Spleen (tissue), 11 donors: ENCODE data around the gene MAPK7. TPM values are rescaled to one million over a fixed set of nuclear protein-coding genes. Genes with fewer than 3 reads are reported as not detected.
"Not testable (repeated sequence)": the region's sequence is repeated elsewhere in the genome, so short reads cannot be mapped to it uniquely, and the experiment has no call there.

Experiments
- DNase-seq: peaks from one replicate; pipeline ENCODE4 v3.0.0-alpha.2; 2020
- H3K27ac ChIP-seq, 8 donors: fragments of 200-600 bp; sonication (generic) in 7 of 8; 1 replicate in 4 of 8; 2 replicates in 4 of 8; pipeline versions ENCODE4 v1.5.0 to v1.8.0; 2016 to 2021; ENCODE audit warnings: inconsistent platforms in 4 of 8, mild to moderate bottlenecking in 4 of 8, moderate library complexity in 1 of 8
- H3K27me3 ChIP-seq, 7 donors: fragments of 200-600 bp; sonication (generic) in 6 of 7; replicated peaks in 1 of 7; 1 replicate in 4 of 7; 2 replicates in 3 of 7; pipeline versions ENCODE4 v1.5.0 to v1.8.0; 2016 to 2021; ENCODE audit warnings: inconsistent platforms in 3 of 7, mild to moderate bottlenecking in 1 of 7
- H3K36me3 ChIP-seq, 6 donors: fragments of 200-600 bp; sonication (generic) in 5 of 6; 1 replicate in 4 of 6; 2 replicates in 2 of 6; pipeline versions ENCODE4 v1.5.0 to v1.8.0; 2016 to 2021; ENCODE audit warnings: inconsistent platforms in 2 of 6
- H3K4me1 ChIP-seq, 6 donors: fragments of 200-600 bp; sonication (generic) in 5 of 6; 1 replicate in 3 of 6; 2 replicates in 3 of 6; pipeline versions ENCODE4 v1.5.0 to v1.8.0; 2016 to 2021; ENCODE audit warnings: inconsistent platforms in 3 of 6
- H3K4me3 ChIP-seq, 8 donors: fragments of 200-600 bp; sonication (generic) in 7 of 8; 1 replicate in 4 of 8; 2 replicates in 4 of 8; pipeline versions ENCODE4 v1.5.0 to v1.8.0; 2016 to 2021; ENCODE audit warnings: inconsistent platforms in 4 of 8, mild to moderate bottlenecking in 4 of 8, moderate library complexity in 2 of 8
- H3K9me3 ChIP-seq, 8 donors: fragments of 200-600 bp; sonication (generic) in 7 of 8; 1 replicate in 4 of 8; 2 replicates in 4 of 8; pipeline versions ENCODE4 v1.5.0 to v1.8.0; 2016 to 2021; ENCODE audit warnings: inconsistent platforms in 4 of 8
- CTCF ChIP-seq, 11 experiments: fragments of 200-600 bp in 7 of 11; fragments of 450-650 bp in 4 of 11; sonication (generic) in 4 of 11; IDR thresholded peaks in 8 of 11; conservative IDR thresholded peaks in 3 of 11; 1 replicate in 7 of 11; 2 replicates in 4 of 11; pipeline versions ENCODE4 v1.4.0 to v1.8.0; 2016 to 2021; ENCODE audit warnings: antibody characterized with exemption in 11 of 11, inconsistent platforms in 4 of 11, mild to moderate bottlenecking in 1 of 11
- POLR2A ChIP-seq, 3 donors: fragments of 450-650 bp; IDR thresholded peaks; one replicate each; pipeline ENCODE4 v1.5.1; 2017; ENCODE audit warnings: antibody characterized with exemption in 3 of 3, mild to moderate bottlenecking in 1 of 3
- POLR2AphosphoS5 ChIP-seq, 3 donors: sonication (generic); formaldehyde crosslinking; IDR thresholded peaks; one replicate each; pipeline ENCODE4 v1.5.1; 2017; ENCODE audit warnings: antibody characterized with exemption in 3 of 3
- WGBS, 5 donors: extraction: QIAGEN DNeasy Blood & Tissue Kit in 3 of 5; methylation state at CpG; one replicate each; pipeline versions ENCODE4 v1.1.5 to v1.1.7; 2013 to 2018; 5-methylcytosine and 5-hydroxymethylcytosine counted together
- intact Hi-C: fragments of 100-400 bp; cut with DNase I; formaldehyde crosslinking; loops from one replicate; pipeline ENCODE4 v1.15.0; 2023; ENCODE audit warnings: low total_unique reads
- polyA plus RNA-seq, 3 donors: library from polyadenylated mRNA; stranded (reverse); fragments of 200-250 nt; gene quantifications; one replicate each; pipeline ENCODE4 v1.2.1, GENCODE V29; 2013
- total RNA-seq, 7 donors: library from RNA; depleted of rRNA in 3 of 7; stranded (reverse); fragments of >200 nt in 3 of 7; fragmentation: NEBNext Ultra II Directional in 4 of 7; extraction: Animal tissue kit (Norgen Biotek cat#: 25700) in 4 of 7; gene quantifications; one replicate each; pipeline versions ENCODE4 v1.1.0 to v1.2.1, GENCODE V29; 2016 to 2021
- donor health status: healthy with polysubstance abuse.
- donor health status: DM: no; HTN: no; CAD: no; lungs with moderate emphysema.
- donor health status: DM: no; HTN: no; CAD: no.
- donor health status: Bipolar disorder and iron deficiency.
- donor health status: healthy.
- donor health status: DM: no; HTN: no; CAD: no.
- donor health status: DM: yes; HTN: yes; CAD: no.

MAPK7 gene
- total and polyA plus RNA-seq, 10 donors, result 5.7 to 56.2 (median 30.3) TPM

GRCh38 chr17:19347323-19348080 lies 30.8 kb upstream of the MAPK7 start:
- Histone ChIP-seq H3K4me1 (peaks cover 0 to 40% (median 7%) of the 10 kb centered on the region in 6 donors), H3K4me3 (no peak overlapping the region), H3K36me3 (no peaks in the 10 kb centered on the region), H3K9me3 (no peaks in the 10 kb centered on the region), H3K27ac (peak overlapping the region in 2 of 8 donors; percentile 37 to 51), H3K27me3 (no peaks in the 10 kb centered on the region)
- peak; percentile 46 for DNase-seq
- intact Hi-C loops, result no loop called here
- TF ChIP-seq CTCF (IDR thresholded peaks at IDR 0.05 in 8 of 11, conservative IDR thresholded peaks at IDR 0.05 in 3 of 11) (no peak), POLR2AphosphoS5 (IDR thresholded peaks at IDR 0.05) (peak in 2 of 3 donors; percentile 9 to 14)
- WGBS, 5 donors, result 84 to 88% (median 86%) methylated on average over 11 to 13 of the region's 13 CpGs

- Histone ChIP-seq H3K4me3 (no peak overlapping the region), H3K4me1 (peaks cover 0 to 34% (median 5%) of the 10 kb centered on the region in 6 donors), H3K36me3 (no peaks in the 10 kb centered on the region), H3K9me3 (no peaks in the 10 kb centered on the region), H3K27ac (no peak overlapping the region), H3K27me3 (no peaks in the 10 kb centered on the region)
- no peak for DNase-seq
- TF ChIP-seq POLR2AphosphoS5 (IDR thresholded peaks at IDR 0.05) (peak in 1 of 3 donors; percentile 1), POLR2A (IDR thresholded peaks at IDR 0.05) (no peak), CTCF (IDR thresholded peaks at IDR 0.05 in 8 of 11, conservative IDR thresholded peaks at IDR 0.05 in 3 of 11) (no peak)
- WGBS, 5 donors, result 83 to 89% (median 88%) methylated on average over 9 of the region's 9 CpGs
- intact Hi-C loops, result no loop called here
Observed at GRCh38 chr17:19348081-19348650, 30.1 kb upstream of the MAPK7 start.

GRCh38 chr17:19348806-19349205 lies 29.5 kb upstream of the MAPK7 start:
- TF ChIP-seq CTCF (IDR thresholded peaks at IDR 0.05 in 8 of 11, conservative IDR thresholded peaks at IDR 0.05 in 3 of 11), result no peak
- no peak for TF ChIP-seq POLR2A (IDR thresholded peaks at IDR 0.05)
- TF ChIP-seq POLR2AphosphoS5 (IDR thresholded peaks at IDR 0.05), result no peak
- Histone ChIP-seq H3K27me3 (no peaks in the 10 kb centered on the region), H3K4me3 (no peak overlapping the region), H3K36me3 (no peaks in the 10 kb centered on the region), H3K27ac (no peak overlapping the region), H3K4me1 (peaks cover 0 to 27% (median 2%) of the 10 kb centered on the region in 6 donors), H3K9me3 (no peaks in the 10 kb centered on the region)
- 94 to 97% (median 95%) methylated on average over 9 of the region's 9 CpGs for WGBS, 5 donors
- intact Hi-C loops, result no loop called here
- peak; percentile 43 for DNase-seq

GRCh38 chr17:19353401-19353800 lies 24.9 kb upstream of the MAPK7 start:
- intact Hi-C loops, H3K9me3 ChIP-seq: not testable (repeated sequence)

More at GRCh38 chr17:19353401-19353800, 24.9 kb upstream of the MAPK7 start:
- H3K4me3 ChIP-seq, H3K4me1 ChIP-seq, DNase-seq, H3K27ac ChIP-seq, H3K27me3 ChIP-seq, H3K36me3 ChIP-seq: not testable (repeated sequence)
- 92 to 96% (median 95%) methylated on average over 11 of the region's 11 CpGs for WGBS, 5 donors
